ENCODE data around the gene SLC35E4.

DNA sequence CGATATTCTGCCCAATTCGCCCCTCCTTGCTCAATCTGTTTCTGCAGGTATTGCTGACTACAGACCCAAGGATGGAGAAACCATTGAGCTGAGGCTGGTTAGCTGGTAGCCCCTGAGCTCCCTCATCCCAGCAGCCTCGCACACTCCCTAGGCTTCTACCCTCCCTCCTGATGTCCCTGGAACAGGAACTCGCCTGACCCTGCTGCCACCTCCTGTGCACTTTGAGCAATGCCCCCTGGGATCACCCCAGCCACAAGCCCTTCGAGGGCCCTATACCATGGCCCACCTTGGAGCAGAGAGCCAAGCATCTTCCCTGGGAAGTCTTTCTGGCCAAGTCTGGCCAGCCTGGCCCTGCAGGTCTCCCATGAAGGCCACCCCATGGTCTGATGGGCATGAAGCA lies 9.2 kb upstream of the SLC35E4 start:
- TF ChIP-seq, protein P1, sequence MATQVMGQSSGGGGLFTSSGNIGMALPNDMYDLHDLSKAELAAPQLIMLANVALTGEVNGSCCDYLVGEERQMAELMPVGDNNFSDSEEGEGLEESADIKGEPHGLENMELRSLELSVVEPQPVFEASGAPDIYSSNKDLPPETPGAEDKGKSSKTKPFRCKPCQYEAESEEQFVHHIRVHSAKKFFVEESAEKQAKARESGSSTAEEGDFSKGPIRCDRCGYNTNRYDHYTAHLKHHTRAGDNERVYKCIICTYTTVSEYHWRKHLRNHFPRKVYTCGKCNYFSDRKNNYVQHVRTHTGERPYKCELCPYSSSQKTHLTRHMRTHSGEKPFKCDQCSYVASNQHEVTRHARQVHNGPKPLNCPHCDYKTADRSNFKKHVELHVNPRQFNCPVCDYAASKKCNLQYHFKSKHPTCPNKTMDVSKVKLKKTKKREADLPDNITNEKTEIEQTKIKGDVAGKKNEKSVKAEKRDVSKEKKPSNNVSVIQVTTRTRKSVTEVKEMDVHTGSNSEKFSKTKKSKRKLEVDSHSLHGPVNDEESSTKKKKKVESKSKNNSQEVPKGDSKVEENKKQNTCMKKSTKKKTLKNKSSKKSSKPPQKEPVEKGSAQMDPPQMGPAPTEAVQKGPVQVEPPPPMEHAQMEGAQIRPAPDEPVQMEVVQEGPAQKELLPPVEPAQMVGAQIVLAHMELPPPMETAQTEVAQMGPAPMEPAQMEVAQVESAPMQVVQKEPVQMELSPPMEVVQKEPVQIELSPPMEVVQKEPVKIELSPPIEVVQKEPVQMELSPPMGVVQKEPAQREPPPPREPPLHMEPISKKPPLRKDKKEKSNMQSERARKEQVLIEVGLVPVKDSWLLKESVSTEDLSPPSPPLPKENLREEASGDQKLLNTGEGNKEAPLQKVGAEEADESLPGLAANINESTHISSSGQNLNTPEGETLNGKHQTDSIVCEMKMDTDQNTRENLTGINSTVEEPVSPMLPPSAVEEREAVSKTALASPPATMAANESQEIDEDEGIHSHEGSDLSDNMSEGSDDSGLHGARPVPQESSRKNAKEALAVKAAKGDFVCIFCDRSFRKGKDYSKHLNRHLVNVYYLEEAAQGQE (IDR thresholded peaks at IDR 0.05; ENCODE audit: insufficient read depth in 1 of 2, low read depth in 2 of 2, low read length in 1 of 2): no peak
- TF ChIP-seq, protein P2, sequence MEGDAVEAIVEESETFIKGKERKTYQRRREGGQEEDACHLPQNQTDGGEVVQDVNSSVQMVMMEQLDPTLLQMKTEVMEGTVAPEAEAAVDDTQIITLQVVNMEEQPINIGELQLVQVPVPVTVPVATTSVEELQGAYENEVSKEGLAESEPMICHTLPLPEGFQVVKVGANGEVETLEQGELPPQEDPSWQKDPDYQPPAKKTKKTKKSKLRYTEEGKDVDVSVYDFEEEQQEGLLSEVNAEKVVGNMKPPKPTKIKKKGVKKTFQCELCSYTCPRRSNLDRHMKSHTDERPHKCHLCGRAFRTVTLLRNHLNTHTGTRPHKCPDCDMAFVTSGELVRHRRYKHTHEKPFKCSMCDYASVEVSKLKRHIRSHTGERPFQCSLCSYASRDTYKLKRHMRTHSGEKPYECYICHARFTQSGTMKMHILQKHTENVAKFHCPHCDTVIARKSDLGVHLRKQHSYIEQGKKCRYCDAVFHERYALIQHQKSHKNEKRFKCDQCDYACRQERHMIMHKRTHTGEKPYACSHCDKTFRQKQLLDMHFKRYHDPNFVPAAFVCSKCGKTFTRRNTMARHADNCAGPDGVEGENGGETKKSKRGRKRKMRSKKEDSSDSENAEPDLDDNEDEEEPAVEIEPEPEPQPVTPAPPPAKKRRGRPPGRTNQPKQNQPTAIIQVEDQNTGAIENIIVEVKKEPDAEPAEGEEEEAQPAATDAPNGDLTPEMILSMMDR (IDR thresholded peaks at IDR 0.05): no peak
- no peak for TF ChIP-seq POLR2AphosphoS5 (IDR thresholded peaks at IDR 0.05; ENCODE audit: low read depth, low read length)
